Esophagus muscularis mucosa (tissue), 4 donors: ENCODE data around the gene ARHGDIA. TPM values are rescaled to one million over a fixed set of nuclear protein-coding genes. Genes with fewer than 3 reads are reported as not detected.

Experiments used
- DNase-seq: peaks from one replicate; pipeline ENCODE4 v3.0.0-alpha.2; 2017; ENCODE audit errors: extremely low spot score
- H3K27ac ChIP-seq, 4 donors: fragments of 200-600 bp; sonication (generic); replicated peaks in 1 of 4; 1 replicate in 3 of 4; 2 replicates in 1 of 4; pipeline ENCODE4 v1.5.1; 2016 to 2019; ENCODE audit warnings: mild to moderate bottlenecking in 1 of 4
- H3K27me3 ChIP-seq, 4 donors: fragments of 200-600 bp; sonication (generic); one replicate each; pipeline versions ENCODE4 v1.5.1 to v1.6.0; 2016 to 2019
- H3K36me3 ChIP-seq, 4 donors: fragments of 200-600 bp; sonication (generic); one replicate each; pipeline ENCODE4 v1.5.1; 2016 to 2019
- H3K4me1 ChIP-seq, 4 donors: fragments of 200-600 bp; sonication (generic); one replicate each; pipeline ENCODE4 v1.5.1; 2016 to 2019
- H3K4me3 ChIP-seq, 4 donors: fragments of 200-600 bp; sonication (generic); 1 replicate in 2 of 4; 2 replicates in 2 of 4; pipeline ENCODE4 v1.5.1; 2016 to 2019; ENCODE audit warnings: mild to moderate bottlenecking in 4 of 4, moderate library complexity in 1 of 4
- H3K9me3 ChIP-seq, 4 donors: fragments of 200-600 bp; sonication (generic); 1 replicate in 3 of 4; 2 replicates in 1 of 4; pipeline ENCODE4 v1.5.1; 2016 to 2019
- EP300 ChIP-seq: sonication (generic); formaldehyde crosslinking; IDR thresholded peaks from one replicate; pipeline ENCODE4 v1.6.1; 2017; ENCODE audit warnings: antibody characterized with exemption
- POLR2A ChIP-seq: fragments of 450-650 bp; IDR thresholded peaks from one replicate; pipeline ENCODE4 v1.6.1; 2017; ENCODE audit warnings: antibody characterized with exemption, moderate library complexity, mild to moderate bottlenecking, low read depth
- POLR2AphosphoS5 ChIP-seq, 2 donors: sonication (generic); formaldehyde crosslinking; IDR thresholded peaks; one replicate each; pipeline ENCODE4 v1.6.1; 2017; ENCODE audit warnings: antibody characterized with exemption in 2 of 2
- WGBS: methylation state at CpG from one replicate; pipeline ENCODE4 v1.1.5; 2018; 5-methylcytosine and 5-hydroxymethylcytosine counted together
- intact Hi-C: fragments of 100-400 bp; cut with DNase I; formaldehyde crosslinking; loops from one replicate; pipeline ENCODE4 v1.15.1; 2023
- total RNA-seq, 4 donors: library from RNA; depleted of rRNA; stranded (reverse); fragments of >200 nt; gene quantifications; one replicate each; pipeline versions ENCODE4 v1.1.0 to v1.2.1, GENCODE V29; 2016
- TF ChIP-seq, protein P1 (sequence below), 3 experiments: fragments of 200-600 bp in 2 of 3; fragments of 450-650 bp in 1 of 3; sonication (generic) in 2 of 3; IDR thresholded peaks; one replicate each; pipeline ENCODE4 v1.5.1; 2017 to 2019; ENCODE audit warnings: antibody characterized with exemption in 3 of 3, mild to moderate bottlenecking in 2 of 3, moderate library complexity in 1 of 3

ARHGDIA gene
- total RNA-seq, 4 donors from 2014 or later: 115 to 229 (median 202) TPM

DNA sequence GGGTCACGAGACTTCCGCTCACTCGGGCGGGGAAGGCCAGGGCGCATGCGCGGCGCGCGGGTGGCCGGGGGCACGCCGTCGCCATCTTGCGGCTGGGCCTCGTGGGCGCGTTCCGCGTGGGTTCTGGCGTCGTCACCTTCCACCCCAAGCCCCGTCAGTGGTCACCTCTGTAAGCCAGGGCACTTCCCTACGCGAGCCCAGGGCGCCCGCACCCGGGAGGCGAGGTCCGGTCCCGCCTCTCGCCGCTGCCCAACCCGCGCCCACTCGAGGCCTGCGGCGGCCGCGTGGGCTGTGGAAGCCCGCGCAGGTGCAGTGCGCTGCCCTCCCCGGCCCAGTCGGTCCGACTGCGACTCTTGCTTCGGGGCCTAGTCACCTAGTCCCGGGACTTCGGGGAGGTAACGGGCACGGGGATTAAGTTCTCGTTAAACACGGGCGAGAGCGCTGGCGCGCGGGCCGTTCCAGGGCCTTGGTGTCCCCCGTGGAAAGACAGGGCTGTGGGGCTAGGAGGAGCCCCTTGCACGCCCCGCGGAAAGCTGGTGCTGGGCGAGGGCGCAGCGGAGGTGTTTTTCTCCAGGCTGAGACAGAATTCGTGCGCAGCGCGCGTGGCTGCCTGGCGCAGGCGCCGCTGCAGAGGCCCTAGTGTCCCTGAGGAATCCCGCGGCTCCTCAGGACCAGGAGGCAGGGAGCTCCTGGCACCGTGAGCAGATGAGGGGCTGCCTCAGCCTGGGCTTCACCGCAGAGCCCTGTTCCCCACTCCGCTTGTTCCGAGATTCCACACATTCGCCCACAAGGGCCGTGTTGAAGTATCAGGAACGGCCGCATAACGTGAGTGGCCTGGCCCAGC is 472 bp upstream of the ARHGDIA start:
- H3K4me1 ChIP-seq: peaks cover 41 to 61% (median 53%) of the 10 kb centered on the region in 4 donors
- peaks cover 17 to 28% (median 25%) of the 10 kb centered on the region in 4 donors for H3K36me3 ChIP-seq
- intact Hi-C loops: loop anchor here (5.0 kb wide), 1 partner anchor 39 kb away; the partner anchor contains the start of gene MCRIP1
- 1% methylated on average over 27 of the region's 86 CpGs for WGBS
- peak; percentile 99 to 100 for TF ChIP-seq POLR2AphosphoS5 (IDR thresholded peaks at IDR 0.05)
- peak; percentile 98 for TF ChIP-seq POLR2A
- TF ChIP-seq, protein P1, sequence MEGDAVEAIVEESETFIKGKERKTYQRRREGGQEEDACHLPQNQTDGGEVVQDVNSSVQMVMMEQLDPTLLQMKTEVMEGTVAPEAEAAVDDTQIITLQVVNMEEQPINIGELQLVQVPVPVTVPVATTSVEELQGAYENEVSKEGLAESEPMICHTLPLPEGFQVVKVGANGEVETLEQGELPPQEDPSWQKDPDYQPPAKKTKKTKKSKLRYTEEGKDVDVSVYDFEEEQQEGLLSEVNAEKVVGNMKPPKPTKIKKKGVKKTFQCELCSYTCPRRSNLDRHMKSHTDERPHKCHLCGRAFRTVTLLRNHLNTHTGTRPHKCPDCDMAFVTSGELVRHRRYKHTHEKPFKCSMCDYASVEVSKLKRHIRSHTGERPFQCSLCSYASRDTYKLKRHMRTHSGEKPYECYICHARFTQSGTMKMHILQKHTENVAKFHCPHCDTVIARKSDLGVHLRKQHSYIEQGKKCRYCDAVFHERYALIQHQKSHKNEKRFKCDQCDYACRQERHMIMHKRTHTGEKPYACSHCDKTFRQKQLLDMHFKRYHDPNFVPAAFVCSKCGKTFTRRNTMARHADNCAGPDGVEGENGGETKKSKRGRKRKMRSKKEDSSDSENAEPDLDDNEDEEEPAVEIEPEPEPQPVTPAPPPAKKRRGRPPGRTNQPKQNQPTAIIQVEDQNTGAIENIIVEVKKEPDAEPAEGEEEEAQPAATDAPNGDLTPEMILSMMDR (IDR thresholded peaks at IDR 0.05): peak; percentile 30 to 58 (median 45)
- TF ChIP-seq EP300: no peak
- H3K4me3 ChIP-seq: peak overlapping the region; percentile 91 to 99 (median 95)
- H3K27ac ChIP-seq: peak overlapping the region; percentile 97 to 99 (median 99)
- no peaks in the 10 kb centered on the region for H3K9me3 ChIP-seq
- no peaks in the 10 kb centered on the region for H3K27me3 ChIP-seq
- DNase-seq: peak; percentile 98

DNA sequence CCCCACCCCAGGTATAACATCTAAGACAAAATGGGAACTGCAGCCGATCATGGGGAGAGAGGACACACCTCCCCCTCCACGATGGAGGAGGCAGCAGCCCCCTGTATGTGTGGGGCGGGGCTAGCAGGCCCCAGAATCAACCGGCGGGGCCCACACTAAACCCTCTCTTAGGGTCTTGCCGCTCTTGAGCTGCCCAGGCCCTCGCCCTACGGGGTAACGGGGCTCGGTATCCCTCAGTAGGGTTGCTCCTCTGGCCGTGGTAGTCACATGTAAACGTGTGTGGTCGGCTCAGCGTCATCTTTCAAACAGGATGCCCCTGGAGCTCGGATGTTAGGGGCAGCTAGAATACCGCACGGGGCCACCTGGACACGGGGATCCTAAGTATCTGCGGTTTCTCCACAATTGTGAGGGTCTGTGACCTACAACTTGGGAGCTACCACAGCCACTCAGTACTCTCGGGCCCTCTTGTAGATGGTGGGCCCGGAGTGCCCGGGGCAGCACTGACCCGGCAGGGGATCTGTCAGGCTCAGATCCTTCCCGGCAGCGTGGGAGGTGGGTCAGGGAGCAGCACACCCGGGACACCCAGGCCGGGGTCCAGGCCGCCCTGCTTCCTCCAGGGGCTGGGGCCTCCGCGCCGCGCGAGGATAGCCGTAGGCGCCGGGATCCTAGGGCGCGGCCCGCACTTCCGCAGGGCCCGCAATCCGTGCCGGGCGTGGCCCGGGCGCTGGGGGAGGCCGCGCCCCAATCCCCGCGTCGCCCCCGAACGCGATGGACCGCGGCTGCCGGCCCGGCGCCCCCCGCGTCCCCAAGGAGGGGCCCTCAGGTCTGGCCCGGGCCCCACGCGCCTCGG is 781 bp downstream of the ARHGDIA start:
- peaks cover 17 to 37% (median 33%) of the 10 kb centered on the region in 4 donors for H3K36me3 ChIP-seq
- intact Hi-C loops: loop anchor here (5.0 kb wide), 1 partner anchor 38 kb away; the partner anchor contains the start of gene MCRIP1
- H3K27ac ChIP-seq: peak overlapping the region; percentile 97 to 99 (median 99)
- no peak for DNase-seq
- H3K27me3 ChIP-seq: no peaks in the 10 kb centered on the region
- peak overlapping the region; percentile 91 to 99 (median 95) for H3K4me3 ChIP-seq
- peaks cover 51 to 74% (median 64%) of the 10 kb centered on the region in 4 donors for H3K4me1 ChIP-seq
- peak in 1 of 2 donors; percentile 8 for TF ChIP-seq POLR2AphosphoS5 (IDR thresholded peaks at IDR 0.05)
- TF ChIP-seq EP300: no peak
- H3K9me3 ChIP-seq: no peaks in the 10 kb centered on the region
- WGBS: 0% methylated on average over 1 of the region's 65 CpGs

DNA sequence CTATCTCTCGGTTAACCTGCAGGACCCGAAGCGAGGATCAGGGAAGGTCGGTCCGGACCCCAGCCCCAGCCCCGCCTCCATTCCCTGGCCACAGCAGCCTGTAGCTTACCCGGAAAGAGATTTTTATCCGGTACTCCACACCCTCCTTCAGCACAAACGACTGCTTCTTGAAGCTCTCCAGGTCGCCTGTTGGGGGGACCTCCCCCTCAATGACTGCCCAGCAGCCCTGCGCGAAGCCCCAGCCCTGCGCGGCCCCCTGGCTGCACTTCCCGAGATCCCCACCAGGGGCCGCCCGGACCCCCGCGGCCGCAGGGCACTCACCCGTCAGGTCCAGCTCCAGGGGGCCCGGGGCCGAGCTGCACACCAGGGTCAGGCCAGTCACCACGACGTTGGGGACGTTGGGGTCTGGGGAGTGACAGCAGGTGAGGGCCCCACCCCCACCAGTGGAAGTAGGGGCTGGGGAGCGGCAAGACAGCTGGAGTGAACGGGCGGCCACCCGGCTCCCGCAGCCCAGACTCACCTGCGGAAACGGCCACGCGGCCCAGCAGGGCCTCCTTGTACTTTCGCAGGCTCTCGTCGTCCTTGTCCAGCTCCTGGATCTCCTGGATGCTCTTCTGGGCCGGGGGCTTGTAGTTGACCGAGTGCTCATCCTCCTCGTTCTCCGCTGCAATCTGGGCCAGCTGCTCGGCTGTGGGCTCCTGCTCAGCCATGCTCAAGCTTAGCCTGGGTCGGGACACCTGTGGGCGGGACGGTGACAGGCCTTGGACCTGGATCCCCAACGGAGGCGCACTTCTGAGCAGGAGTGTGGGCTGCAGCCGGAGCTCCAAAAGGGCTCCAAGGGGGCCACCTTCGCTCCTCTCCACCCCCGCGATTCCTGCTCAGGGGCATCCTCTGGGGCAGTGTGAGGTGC is 1.7 kb downstream of the ARHGDIA start:
- no peaks in the 10 kb centered on the region for H3K9me3 ChIP-seq
- TF ChIP-seq, protein P1 (IDR thresholded peaks at IDR 0.05): peak; percentile 76 to 97 (median 86)
- TF ChIP-seq POLR2A: no peak
- peak overlapping the region; percentile 97 to 99 (median 99) for H3K27ac ChIP-seq
- no peak for DNase-seq
- WGBS: 48% methylated on average over 13 of the region's 52 CpGs
- peaks cover 51 to 75% (median 64%) of the 10 kb centered on the region in 4 donors for H3K4me1 ChIP-seq
- H3K27me3 ChIP-seq: no peaks in the 10 kb centered on the region
- intact Hi-C loops: loop anchor here (5.0 kb wide), 1 partner anchor 37 kb away; the partner anchor contains the start of gene MCRIP1
- peak overlapping the region; percentile 91 to 99 (median 95) for H3K4me3 ChIP-seq
- peaks cover 17 to 44% (median 34%) of the 10 kb centered on the region in 4 donors for H3K36me3 ChIP-seq

DNA sequence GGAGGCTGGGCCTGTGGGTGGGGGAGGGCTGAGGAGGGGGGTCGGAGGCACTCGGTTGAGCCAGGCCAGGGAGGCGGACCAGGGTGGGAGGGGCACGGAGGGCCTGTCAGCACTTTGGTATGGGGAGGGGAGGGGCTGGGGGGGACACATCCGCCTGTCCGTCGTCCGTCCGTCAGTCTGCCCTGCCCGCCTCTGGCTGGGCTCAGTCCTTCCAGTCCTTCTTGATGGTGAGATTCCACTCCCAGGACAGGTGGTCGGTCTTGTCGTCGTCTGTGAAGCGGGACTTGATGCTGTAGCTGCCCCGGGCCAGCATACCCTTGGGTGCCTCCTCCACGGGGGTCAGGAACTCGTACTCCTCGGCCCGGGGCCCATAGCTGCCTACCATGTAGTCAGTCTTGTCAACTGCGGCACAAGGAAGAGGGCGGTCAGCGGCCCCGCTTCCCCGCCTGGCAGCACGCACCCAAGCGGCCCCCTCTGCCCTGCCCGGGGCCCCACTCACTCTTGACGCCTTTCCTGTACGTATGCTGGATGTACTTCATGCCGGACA is 2.4 kb downstream of the ARHGDIA start:
- DNase-seq: no peak
- no peaks in the 10 kb centered on the region for H3K9me3 ChIP-seq
- H3K36me3 ChIP-seq: peaks cover 17 to 45% (median 34%) of the 10 kb centered on the region in 4 donors
- intact Hi-C loops: no loop called here
- peaks cover 51 to 78% (median 64%) of the 10 kb centered on the region in 4 donors for H3K4me1 ChIP-seq
- peak overlapping the region in 3 of 4 donors; percentile 35 to 99 (median 91) for H3K4me3 ChIP-seq
- WGBS: 86% methylated on average over 11 of the region's 30 CpGs
- TF ChIP-seq POLR2A: no peak
- peak in 1 of 2 donors; percentile 57 for TF ChIP-seq POLR2AphosphoS5 (IDR thresholded peaks at IDR 0.05)
- no peaks in the 10 kb centered on the region for H3K27me3 ChIP-seq
- peak overlapping the region; percentile 97 to 99 (median 99) for H3K27ac ChIP-seq
